Spleen (tissue), 7 donors: Measurements from ENCODE around the gene PRDX1.
"Not testable (repeated sequence)": the region's sequence is repeated elsewhere in the genome, so short reads cannot be mapped to it uniquely, and the experiment has no call there.

Experiments
- POLR2AphosphoS5 ChIP-seq, 3 donors: sonication (generic); formaldehyde crosslinking; IDR thresholded peaks; one replicate each; pipeline ENCODE4 v1.5.1; 2017; ENCODE audit warnings: antibody characterized with exemption in 3 of 3
- TF ChIP-seq, protein P1 (sequence below), 11 experiments: fragments of 200-600 bp in 7 of 11; fragments of 450-650 bp in 4 of 11; sonication (generic) in 4 of 11; IDR thresholded peaks in 8 of 11; conservative IDR thresholded peaks in 3 of 11; 1 replicate in 7 of 11; 2 replicates in 4 of 11; pipeline versions ENCODE4 v1.4.0 to v1.8.0; 2016 to 2021; ENCODE audit warnings: antibody characterized with exemption in 11 of 11, inconsistent platforms in 4 of 11, mild to moderate bottlenecking in 1 of 11
- donor health status: DM: no; HTN: no; CAD: no; lungs with moderate emphysema.
- donor health status: DM: no; HTN: no; CAD: no.
- donor health status: DM: no; HTN: no; CAD: no.

DNA sequence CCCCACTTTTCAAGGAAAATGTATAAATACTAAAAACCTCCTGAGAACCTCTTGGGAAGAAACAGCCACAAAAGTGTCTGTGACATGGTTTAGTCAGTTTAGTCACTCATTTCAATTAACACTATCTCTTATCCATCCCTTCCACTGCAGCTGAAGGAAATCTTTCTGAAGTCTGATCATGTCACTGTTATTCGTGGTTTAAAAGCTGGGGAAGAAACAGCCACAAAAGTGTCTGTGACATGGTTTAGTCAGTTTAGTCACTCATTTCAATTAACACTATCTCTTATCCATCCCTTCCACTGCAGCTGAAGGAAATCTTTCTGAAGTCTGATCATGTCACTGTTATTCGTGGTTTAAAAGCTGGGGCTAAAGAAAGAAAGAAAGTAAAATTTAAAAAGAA lies 1.8 kb upstream of the PRDX1 start:
- TF ChIP-seq, protein P1, sequence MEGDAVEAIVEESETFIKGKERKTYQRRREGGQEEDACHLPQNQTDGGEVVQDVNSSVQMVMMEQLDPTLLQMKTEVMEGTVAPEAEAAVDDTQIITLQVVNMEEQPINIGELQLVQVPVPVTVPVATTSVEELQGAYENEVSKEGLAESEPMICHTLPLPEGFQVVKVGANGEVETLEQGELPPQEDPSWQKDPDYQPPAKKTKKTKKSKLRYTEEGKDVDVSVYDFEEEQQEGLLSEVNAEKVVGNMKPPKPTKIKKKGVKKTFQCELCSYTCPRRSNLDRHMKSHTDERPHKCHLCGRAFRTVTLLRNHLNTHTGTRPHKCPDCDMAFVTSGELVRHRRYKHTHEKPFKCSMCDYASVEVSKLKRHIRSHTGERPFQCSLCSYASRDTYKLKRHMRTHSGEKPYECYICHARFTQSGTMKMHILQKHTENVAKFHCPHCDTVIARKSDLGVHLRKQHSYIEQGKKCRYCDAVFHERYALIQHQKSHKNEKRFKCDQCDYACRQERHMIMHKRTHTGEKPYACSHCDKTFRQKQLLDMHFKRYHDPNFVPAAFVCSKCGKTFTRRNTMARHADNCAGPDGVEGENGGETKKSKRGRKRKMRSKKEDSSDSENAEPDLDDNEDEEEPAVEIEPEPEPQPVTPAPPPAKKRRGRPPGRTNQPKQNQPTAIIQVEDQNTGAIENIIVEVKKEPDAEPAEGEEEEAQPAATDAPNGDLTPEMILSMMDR (IDR thresholded peaks at IDR 0.05 in 8 of 11, conservative IDR thresholded peaks at IDR 0.05 in 3 of 11): not testable (repeated sequence)
- TF ChIP-seq POLR2AphosphoS5 (IDR thresholded peaks at IDR 0.05): not testable (repeated sequence)
